ENCODE results near the gene SLC2A6. TPM values are rescaled to one million over a fixed set of nuclear protein-coding genes. Genes with fewer than 3 reads are reported as not detected.
A peak's percentile ranks its signal among the peaks of the same experiment; 100 is the strongest.

Gene SLC2A6
- total and polyA plus RNA-seq, 2 donors (not counting 1 experiment from before 2014, with no cell fraction given), result 7.6 to 9.1 TPM

DNA sequence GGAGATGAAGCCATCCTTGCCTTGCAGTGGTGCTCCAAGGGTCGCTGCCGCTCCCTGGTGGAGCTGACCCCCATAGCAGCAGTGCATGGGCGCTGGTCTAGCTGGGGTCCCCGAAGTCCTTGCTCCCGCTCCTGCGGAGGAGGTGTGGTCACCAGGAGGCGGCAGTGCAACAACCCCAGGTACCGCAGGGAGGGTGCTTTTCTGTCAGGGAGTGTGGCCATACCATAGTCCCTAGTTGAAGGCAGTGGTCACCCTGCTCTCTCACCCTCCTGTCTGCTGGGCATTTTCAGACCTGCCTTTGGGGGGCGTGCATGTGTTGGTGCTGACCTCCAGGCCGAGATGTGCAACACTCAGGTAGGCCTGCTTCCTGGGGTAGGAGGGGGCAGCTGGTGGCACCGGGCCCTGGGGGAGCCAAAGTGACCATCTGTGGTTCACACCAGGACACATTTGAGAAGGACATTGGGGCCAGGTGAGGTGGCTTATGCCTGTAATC, 45.5 kb downstream of the SLC2A6 start:
- no peaks in the 10 kb centered on the region for H3K27me3 ChIP-seq (ENCODE audit: control insufficient read depth, insufficient read depth, low read length)
- no peak for DNase-seq (ENCODE audit: low read depth in 2 of 2)
- no peaks in the 10 kb centered on the region for H4K20me1 ChIP-seq (ENCODE audit: control insufficient read depth, extremely low read depth, insufficient read depth, low read length)
- no peak overlapping the region for H2AFZ ChIP-seq (ENCODE audit: low read length)
- TF ChIP-seq CTCF (conservative IDR thresholded peaks at IDR 0.05 in 1 of 2, IDR thresholded peaks at IDR 0.05 in 1 of 2; ENCODE audit: low read depth in 1 of 2, low read length in 2 of 2), result no peak
- no peak for TF ChIP-seq EZH2 (IDR thresholded peaks at IDR 0.05; ENCODE audit: low read length, missing control alignments)
- H3K36me3 ChIP-seq (ENCODE audit: control insufficient read depth, insufficient read depth, low read length), result no peaks in the 10 kb centered on the region
- H3K4me1 ChIP-seq (ENCODE audit: control insufficient read depth, extremely low read depth, insufficient read depth, low read length), result no peaks in the 10 kb centered on the region
- no peak overlapping the region for H3K4me2 ChIP-seq (ENCODE audit: extremely low read depth, insufficient read depth, low read length)
- H3K9me3 ChIP-seq (ENCODE audit: control insufficient read depth, insufficient read depth, low read depth, low read length), result no peaks in the 10 kb centered on the region
- no peak overlapping the region for H3K9ac ChIP-seq (ENCODE audit: insufficient read depth, low read length)
- no peaks in the 10 kb centered on the region for H3K79me2 ChIP-seq (ENCODE audit: control insufficient read depth, insufficient read depth, low read length)
- H3K4me3 ChIP-seq (replicated peaks in 1 of 4; ENCODE audit: control extremely low read depth in 1 of 4, insufficient read depth in 1 of 4, low read depth in 3 of 4, low read length in 4 of 4), result no peak overlapping the region
- no peak overlapping the region for H3K27ac ChIP-seq (ENCODE audit: insufficient read depth, low read length)

- Histone ChIP-seq H2AFZ (ENCODE audit: low read length) (no peak overlapping the region), H3K4me3 (replicated peaks in 1 of 4; ENCODE audit: control extremely low read depth in 1 of 4, insufficient read depth in 1 of 4, low read depth in 3 of 4, low read length in 4 of 4) (no peak overlapping the region), H3K79me2 (ENCODE audit: control insufficient read depth, insufficient read depth, low read length) (no peaks in the 10 kb centered on the region), H3K27me3 (ENCODE audit: control insufficient read depth, insufficient read depth, low read length) (peaks cover 5% of the 10 kb centered on the region), H3K9ac (ENCODE audit: insufficient read depth, low read length) (no peak overlapping the region), H3K27ac (ENCODE audit: insufficient read depth, low read length) (no peak overlapping the region), H3K36me3 (ENCODE audit: control insufficient read depth, insufficient read depth, low read length) (no peaks in the 10 kb centered on the region), H4K20me1 (ENCODE audit: control insufficient read depth, extremely low read depth, insufficient read depth, low read length) (no peaks in the 10 kb centered on the region), H3K4me1 (ENCODE audit: control insufficient read depth, extremely low read depth, insufficient read depth, low read length) (no peaks in the 10 kb centered on the region), H3K9me3 (ENCODE audit: control insufficient read depth, insufficient read depth, low read depth, low read length) (no peaks in the 10 kb centered on the region), H3K4me2 (ENCODE audit: extremely low read depth, insufficient read depth, low read length) (no peak overlapping the region)
- TF ChIP-seq EZH2 (IDR thresholded peaks at IDR 0.05; ENCODE audit: low read length, missing control alignments) (no peak), CTCF (conservative IDR thresholded peaks at IDR 0.05 in 1 of 2, IDR thresholded peaks at IDR 0.05 in 1 of 2; ENCODE audit: low read depth in 1 of 2, low read length in 2 of 2) (no peak)
- DNase-seq (ENCODE audit: low read depth in 2 of 2), result no peak
Observed at GRCh38 chr9:133430244-133430643, 48.7 kb downstream of the SLC2A6 start.

DNA sequence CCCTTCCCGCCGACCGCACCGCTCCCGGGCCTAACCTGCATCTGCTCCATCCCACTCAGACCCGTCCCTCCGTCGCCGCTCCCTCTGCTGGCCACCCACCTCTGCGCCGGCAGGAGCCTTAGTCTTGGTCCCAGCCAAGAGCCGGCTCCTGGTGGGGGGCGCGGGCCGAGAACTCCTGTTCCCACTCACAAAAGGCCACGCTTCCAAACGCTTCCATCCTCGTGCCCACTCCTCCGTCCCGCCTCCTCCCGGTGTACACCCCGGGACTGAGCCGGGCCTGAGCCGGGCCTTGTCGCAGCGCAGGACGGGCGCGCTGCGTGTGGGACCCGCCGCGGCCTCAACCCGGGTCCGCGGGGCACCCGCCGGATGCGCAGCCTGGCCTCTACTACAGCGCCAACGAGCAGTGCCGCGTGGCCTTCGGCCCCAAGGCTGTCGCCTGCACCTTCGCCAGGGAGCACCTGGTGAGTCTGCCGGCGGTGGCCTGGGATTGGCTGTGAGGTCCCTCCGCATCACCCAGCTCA, 49.2 kb downstream of the SLC2A6 start:
- no peak overlapping the region for H3K4me3 ChIP-seq (replicated peaks in 1 of 4; ENCODE audit: control extremely low read depth in 1 of 4, insufficient read depth in 1 of 4, low read depth in 3 of 4, low read length in 4 of 4)
- H3K9ac ChIP-seq (ENCODE audit: insufficient read depth, low read length), result no peak overlapping the region
- H4K20me1 ChIP-seq (ENCODE audit: control insufficient read depth, extremely low read depth, insufficient read depth, low read length), result no peaks in the 10 kb centered on the region
- peaks cover 5% of the 10 kb centered on the region for H3K27me3 ChIP-seq (ENCODE audit: control insufficient read depth, insufficient read depth, low read length)
- H3K79me2 ChIP-seq (ENCODE audit: control insufficient read depth, insufficient read depth, low read length), result no peaks in the 10 kb centered on the region
- DNase-seq (ENCODE audit: low read depth in 2 of 2), result peak in 1 of 2 donors; percentile 25
- no peaks in the 10 kb centered on the region for H3K9me3 ChIP-seq (ENCODE audit: control insufficient read depth, insufficient read depth, low read depth, low read length)
- no peak overlapping the region for H3K27ac ChIP-seq (ENCODE audit: insufficient read depth, low read length)
- no peak overlapping the region for H3K4me2 ChIP-seq (ENCODE audit: extremely low read depth, insufficient read depth, low read length)
- H2AFZ ChIP-seq (ENCODE audit: low read length), result no peak overlapping the region
- H3K4me1 ChIP-seq (ENCODE audit: control insufficient read depth, extremely low read depth, insufficient read depth, low read length), result no peaks in the 10 kb centered on the region
- H3K36me3 ChIP-seq (ENCODE audit: control insufficient read depth, insufficient read depth, low read length), result no peaks in the 10 kb centered on the region
- TF ChIP-seq EZH2 (IDR thresholded peaks at IDR 0.05; ENCODE audit: low read length, missing control alignments) (no peak), CTCF (conservative IDR thresholded peaks at IDR 0.05 in 1 of 2, IDR thresholded peaks at IDR 0.05 in 1 of 2; ENCODE audit: low read depth in 1 of 2, low read length in 2 of 2) (peak in 1 of 2 donors; percentile 29)
